Measurements from ENCODE around the gene PPP1R18.

DNA sequence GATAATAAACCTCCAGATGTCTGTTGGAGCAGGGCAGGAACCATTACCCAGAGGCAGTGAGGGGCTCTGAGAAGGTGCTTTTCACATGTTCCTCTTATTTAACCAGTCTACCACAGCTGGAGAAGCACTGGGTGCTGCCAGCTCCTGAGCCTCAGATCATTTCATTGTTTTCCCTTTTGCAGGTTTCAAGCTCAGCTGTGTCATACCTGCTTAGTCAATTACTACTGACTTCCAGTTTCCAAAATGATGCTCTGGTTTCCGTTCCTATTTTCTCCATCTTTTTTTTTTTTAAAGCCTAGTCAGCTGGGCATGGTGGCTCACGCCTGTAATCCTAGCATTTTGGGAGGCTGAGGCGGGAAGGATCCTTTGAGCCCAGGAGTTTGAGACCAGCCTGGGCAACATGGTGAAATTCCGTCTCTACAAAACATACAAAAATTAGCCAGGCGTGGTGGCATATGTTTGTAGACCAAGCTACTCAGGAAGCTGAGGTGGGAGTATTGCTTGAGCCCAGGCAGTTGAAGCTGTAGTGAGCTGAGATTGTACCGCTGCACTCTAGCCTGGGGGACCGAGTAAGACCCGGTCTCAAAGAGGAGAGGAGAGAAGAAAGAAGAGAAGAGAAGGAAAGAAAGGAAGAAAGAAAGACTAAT lies 49.3 kb upstream of the PPP1R18 start:
- TF ChIP-seq, protein P1, sequence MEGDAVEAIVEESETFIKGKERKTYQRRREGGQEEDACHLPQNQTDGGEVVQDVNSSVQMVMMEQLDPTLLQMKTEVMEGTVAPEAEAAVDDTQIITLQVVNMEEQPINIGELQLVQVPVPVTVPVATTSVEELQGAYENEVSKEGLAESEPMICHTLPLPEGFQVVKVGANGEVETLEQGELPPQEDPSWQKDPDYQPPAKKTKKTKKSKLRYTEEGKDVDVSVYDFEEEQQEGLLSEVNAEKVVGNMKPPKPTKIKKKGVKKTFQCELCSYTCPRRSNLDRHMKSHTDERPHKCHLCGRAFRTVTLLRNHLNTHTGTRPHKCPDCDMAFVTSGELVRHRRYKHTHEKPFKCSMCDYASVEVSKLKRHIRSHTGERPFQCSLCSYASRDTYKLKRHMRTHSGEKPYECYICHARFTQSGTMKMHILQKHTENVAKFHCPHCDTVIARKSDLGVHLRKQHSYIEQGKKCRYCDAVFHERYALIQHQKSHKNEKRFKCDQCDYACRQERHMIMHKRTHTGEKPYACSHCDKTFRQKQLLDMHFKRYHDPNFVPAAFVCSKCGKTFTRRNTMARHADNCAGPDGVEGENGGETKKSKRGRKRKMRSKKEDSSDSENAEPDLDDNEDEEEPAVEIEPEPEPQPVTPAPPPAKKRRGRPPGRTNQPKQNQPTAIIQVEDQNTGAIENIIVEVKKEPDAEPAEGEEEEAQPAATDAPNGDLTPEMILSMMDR (conservative IDR thresholded peaks at IDR 0.05; ENCODE audit: low read depth, low read length): no peak
- TF ChIP-seq EZH2phosphoT487 (IDR thresholded peaks at IDR 0.05; ENCODE audit: borderline replicate concordance, low read length): no peak
- TF ChIP-seq EZH2 (IDR thresholded peaks at IDR 0.05; ENCODE audit: low read length, unreplicated experiment): no peak

Measured in PC-3 (cell line).